NCI-H1105 treated with DMSO at 0.1 percent for 48 hours (cell line): ENCODE results near the gene OR10P1.

Source experiments
- DNase-seq: peaks from one replicate; lab custom pipeline; 2025; lab: John Stamatoyannopoulos, UW

Gene OR10P1

GRCh38 chr12:55651299-55651683 lies 14.6 kb downstream of the OR10P1 start:
- no peak for DNase-seq

GRCh38 chr12:55652352-55652751 lies 15.7 kb downstream of the OR10P1 start:
- no peak for DNase-seq

GRCh38 chr12:55653031-55653430 lies 16.3 kb downstream of the OR10P1 start:
- no peak for DNase-seq

GRCh38 chr12:55654511-55655214 lies 18.0 kb downstream of the OR10P1 start:
- no peak for DNase-seq

- DNase-seq, result no peak
These were observed 20.5 kb downstream of the OR10P1 start for GRCh38 chr12:55657212-55657611.

- no peak for DNase-seq
These were observed 21.5 kb downstream of the OR10P1 start for GRCh38 chr12:55658212-55658611.

GRCh38 chr12:55658635-55659391 lies 22.1 kb downstream of the OR10P1 start:
- no peak for DNase-seq

- DNase-seq, result no peak
These were observed 23.0 kb downstream of the OR10P1 start for GRCh38 chr12:55659486-55660385.

- no peak for DNase-seq
These were observed 26.7 kb downstream of the OR10P1 start for GRCh38 chr12:55663391-55663790.

- DNase-seq, result no peak
These were observed 28.1 kb downstream of the OR10P1 start for GRCh38 chr12:55664826-55665225.

GRCh38 chr12:55666508-55666907 lies 29.8 kb downstream of the OR10P1 start:
- DNase-seq, result no peak

- DNase-seq, result no peak
These were observed 33.6 kb downstream of the OR10P1 start for GRCh38 chr12:55670276-55670675.

GRCh38 chr12:55671746-55672145 lies 35.1 kb downstream of the OR10P1 start:
- no peak for DNase-seq

GRCh38 chr12:55673638-55674037 lies 36.9 kb downstream of the OR10P1 start:
- DNase-seq, result no peak

GRCh38 chr12:55675666-55676065 lies 39.0 kb downstream of the OR10P1 start:
- DNase-seq, result no peak

- no peak for DNase-seq
These were observed 40.0 kb downstream of the OR10P1 start for GRCh38 chr12:55676707-55677106.

GRCh38 chr12:55679691-55680090 lies 43.0 kb downstream of the OR10P1 start:
- DNase-seq, result no peak

GRCh38 chr12:55681142-55682077 lies 44.7 kb downstream of the OR10P1 start:
- peak; percentile 8 for DNase-seq

GRCh38 chr12:55682087-55682796 lies 45.5 kb downstream of the OR10P1 start:
- no peak for DNase-seq

- no peak for DNase-seq
These were observed 47.0 kb downstream of the OR10P1 start for GRCh38 chr12:55683676-55684075.
